DMS 273 (cell line): ENCODE measurements around the gene CAPZB.

Experiments
- DNase-seq: peaks from one replicate; lab custom pipeline; 2025; ENCODE audit not compliant: unreplicated experiment; lab: John Stamatoyannopoulos, UW

Gene CAPZB

DNA sequence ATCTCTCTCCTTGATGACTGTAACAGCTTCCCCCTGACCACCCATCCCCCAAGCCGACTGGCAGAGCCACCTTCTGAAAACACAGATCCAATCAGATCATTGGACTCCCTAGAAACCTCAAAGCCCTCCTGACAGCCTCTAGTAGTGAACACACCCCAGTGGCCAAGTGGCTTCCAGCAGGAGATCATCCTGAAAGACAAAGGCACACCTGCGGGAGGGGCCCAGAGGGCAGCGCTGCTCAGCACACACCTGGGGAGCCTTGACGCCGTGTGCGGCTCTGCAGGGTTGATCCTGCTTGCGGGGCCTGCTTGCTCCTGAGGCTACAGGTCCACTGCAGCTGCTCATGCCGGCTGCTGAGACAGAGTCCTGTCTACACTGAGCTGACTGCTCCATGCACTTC, 131.7 kb downstream of the CAPZB start:
- no peak for DNase-seq

DNA sequence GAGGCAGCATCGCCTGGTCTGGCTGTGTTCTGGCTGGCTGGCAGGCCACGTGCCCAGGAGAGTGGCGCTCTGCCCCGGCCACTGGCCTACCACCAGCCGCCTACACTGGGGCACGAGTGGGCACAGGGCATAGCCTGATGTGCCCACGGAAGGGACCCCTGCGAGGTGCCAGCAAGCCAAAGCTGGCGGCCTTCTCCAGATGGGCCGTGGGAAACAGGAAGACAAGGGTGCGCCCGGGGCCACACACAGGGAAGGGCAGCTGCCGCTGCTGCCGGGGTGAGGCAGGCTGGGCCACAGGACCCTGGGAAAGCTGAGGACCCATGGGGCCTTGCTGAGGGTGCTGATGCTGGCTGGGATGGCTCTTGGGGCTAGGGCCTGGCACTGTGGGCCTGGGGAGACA, 132.5 kb downstream of the CAPZB start:
- DNase-seq = no peak

DNA sequence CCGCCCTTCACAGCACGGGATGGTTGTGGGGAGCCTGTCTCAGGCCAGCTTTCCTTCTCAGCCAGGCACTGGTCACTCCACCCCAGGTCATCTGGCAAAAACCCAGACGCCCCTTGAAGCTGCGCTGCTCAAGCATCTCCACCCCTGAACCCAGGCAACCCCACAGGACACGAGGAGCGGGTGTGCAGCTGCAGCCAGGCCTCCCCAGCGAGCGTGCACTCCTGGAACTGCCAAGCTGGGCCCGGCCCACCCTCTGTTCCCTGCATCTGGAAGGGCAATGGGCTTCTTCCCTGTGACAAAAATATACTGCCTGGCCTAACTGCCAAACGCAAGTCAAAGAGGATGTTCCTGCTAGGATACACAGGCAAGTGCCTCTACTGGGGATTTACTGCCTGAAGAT, 133.5 kb downstream of the CAPZB start:
- no peak for DNase-seq

DNA sequence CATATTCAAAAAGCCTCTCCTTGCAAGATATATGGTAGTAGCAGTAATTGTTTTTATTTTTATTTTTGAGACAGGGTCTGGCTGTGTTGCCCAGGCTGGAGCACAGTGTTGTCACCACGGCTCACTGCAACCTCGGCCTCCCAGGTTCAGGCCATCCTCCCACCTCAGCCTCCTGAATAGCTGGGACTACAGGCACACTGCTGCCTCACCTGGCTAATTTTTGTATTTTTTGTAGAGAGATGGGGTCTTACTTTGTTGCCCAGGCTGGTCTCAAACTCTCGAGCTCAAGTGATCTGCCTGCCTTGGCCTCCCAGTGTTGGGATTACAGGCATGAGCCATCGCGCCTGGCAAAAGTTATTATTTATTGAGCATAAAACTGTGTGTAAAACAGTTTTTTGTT, 134.8 kb downstream of the CAPZB start:
- DNase-seq = no peak

DNA sequence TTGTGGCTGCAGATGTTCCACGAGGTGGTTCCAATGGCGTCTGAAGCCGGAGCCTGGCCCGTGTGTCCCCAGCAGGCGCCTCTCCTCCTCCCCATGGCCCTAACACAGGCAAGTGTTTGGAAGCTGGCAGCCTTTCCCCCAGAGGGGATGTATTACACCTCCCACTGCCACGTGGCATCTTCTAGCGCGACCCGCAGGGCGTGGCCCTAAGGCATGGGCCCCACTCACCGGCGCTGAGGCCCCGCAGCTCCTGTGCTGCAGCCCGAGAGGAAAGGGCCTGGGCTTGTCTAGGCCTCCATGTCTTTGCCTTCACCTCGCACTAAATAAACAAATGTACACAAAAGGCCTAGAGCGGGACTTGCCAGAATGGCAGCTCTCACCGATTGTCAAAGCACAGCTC, 135.3 kb downstream of the CAPZB start:
- no peak for DNase-seq

DNA sequence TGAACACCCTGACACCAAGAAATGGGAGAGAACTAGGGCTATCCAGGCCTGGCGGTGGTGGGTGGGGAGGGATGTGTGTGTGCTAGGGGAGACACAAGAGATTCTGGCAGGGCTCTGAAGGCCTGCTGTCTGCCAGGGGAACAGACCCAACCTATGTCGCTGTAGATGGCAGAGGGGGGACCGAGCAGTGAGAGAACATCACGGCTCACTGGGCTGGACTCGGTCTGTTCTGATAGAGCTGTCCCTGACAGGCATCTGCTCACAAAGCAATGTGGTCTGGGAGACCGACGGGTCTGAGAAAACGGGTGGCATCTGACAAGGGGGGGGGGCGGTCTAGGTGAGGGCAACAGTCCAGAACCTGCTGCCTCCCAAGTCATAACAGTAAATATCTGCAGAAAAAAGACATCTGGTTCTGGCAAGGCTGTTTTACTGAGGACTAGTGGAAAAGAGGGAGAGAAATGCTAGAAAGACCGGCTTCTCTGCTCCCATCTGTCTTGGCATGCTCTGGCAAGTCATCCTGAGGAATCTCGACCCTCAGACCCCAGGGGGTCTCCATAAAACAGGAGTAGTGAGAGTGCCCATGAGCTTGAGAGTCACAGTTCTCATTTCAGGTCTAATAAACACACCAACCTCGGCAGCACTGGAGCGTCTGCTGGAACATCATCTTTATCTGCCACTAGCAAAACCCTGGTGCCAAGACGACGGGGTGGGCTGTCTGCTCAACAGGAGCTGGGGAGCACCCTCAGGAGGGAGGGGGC, 136.7 kb downstream of the CAPZB start:
- DNase-seq = peak; percentile 41

DNA sequence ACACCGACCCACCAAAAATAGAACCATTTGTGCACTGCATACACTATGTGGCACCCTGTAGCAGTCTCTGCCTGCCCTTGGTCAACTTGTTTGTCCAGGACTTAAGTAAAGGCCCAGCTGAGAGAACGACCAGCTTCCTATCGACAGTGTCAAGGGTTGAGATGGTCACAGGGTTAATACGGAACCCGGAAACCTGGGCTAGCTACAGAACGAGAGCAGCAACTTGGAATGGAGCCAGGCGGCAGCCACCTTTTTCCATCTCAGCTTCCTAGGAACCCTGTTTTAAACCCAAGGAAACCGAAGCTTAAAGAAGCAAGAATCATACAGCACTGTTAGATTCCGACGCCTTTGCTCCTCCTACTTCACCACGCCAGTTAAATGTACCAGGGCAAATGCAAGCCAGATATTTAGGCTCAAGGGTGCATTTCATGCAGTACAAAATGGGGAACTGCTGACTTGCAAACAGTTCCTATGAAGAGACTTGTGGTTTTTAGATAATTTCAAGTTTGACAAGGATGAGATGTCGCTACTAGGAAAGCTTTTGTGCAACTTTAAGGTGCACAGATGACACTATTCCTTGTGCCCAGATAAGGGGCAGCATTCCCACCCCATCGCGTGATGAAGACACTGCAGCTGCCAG, 137.7 kb downstream of the CAPZB start:
- DNase-seq = no peak

DNA sequence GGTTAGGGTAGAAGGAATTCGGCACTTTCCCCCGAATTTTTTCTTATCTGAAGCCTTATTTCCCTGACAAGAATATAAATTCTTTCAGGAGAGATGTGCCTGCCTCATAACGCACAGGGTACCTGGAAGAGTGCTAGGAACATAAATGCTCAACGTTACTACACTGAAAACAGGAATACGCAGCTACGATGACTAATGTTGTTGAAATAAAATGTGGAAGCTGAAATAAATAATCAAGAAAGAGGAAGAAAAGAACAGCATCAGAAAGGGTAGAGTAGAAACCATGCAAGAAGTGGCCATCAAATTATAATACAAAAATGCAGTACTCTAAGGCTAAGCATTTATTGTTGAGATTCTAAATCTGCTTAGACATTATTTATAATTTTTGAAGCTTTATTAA, 139.3 kb downstream of the CAPZB start:
- no peak for DNase-seq

DNA sequence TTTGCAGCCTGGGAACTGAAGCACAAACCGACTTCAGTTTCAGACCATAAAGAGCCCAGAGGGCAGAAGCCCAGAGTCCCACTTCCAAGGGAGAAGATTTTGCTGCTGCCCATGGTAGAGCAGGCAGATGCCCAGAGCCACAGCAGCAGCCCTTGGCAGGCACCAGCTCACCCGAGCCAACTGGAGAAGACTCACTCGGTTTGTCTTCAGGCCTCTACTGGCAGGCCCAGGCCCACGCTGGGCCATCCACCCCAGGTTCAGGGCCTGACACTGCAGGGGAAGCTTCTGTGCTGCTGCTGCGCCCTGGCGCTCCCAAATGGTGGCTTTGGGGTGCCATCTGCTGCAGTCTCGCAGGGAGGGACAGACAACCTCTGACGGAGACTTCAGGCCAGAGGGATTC, 139.9 kb downstream of the CAPZB start:
- DNase-seq = no peak

DNA sequence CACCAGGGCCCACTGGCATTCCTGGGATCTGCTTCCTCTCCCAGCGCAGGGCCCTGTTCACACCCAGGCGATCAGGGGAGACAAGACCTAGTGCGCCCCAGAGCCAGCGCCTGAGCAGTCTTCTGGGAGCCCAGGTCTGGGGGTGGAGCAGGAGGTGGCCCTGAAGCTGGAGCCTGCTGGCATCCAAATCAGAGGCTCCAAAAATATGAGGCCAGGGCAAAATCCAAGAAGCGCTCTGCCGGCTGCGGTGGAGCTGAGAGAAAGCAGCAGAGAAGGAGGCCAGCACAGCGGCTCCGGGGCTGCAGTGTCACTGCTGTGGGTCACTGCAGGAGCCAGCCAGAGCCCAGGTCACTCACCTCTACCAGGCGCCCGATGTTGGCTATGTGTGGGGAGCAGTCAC, 140.5 kb downstream of the CAPZB start:
- DNase-seq = no peak

DNA sequence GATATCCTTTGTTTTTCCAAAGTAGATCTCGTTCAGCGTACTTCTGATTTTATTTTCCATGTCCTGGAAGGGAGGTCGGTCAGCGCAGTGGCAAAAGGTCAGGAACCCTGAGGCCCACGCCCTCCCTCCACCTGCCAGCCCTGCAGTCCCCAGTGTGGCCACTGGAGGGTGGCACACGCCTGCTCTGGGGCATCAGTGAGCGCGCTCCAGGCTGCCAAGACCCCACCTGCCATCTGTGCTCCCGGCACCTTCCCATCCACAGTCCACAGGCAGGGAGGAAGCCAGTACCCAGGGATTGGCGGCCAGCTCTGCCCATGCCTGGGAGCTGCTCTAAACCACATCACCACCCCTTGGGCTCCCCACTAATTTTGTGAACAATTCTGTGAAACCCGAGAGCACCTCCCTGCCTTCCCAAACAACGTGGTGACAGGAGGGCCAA, 140.9 kb downstream of the CAPZB start:
- peak; percentile 90 for DNase-seq

DNA sequence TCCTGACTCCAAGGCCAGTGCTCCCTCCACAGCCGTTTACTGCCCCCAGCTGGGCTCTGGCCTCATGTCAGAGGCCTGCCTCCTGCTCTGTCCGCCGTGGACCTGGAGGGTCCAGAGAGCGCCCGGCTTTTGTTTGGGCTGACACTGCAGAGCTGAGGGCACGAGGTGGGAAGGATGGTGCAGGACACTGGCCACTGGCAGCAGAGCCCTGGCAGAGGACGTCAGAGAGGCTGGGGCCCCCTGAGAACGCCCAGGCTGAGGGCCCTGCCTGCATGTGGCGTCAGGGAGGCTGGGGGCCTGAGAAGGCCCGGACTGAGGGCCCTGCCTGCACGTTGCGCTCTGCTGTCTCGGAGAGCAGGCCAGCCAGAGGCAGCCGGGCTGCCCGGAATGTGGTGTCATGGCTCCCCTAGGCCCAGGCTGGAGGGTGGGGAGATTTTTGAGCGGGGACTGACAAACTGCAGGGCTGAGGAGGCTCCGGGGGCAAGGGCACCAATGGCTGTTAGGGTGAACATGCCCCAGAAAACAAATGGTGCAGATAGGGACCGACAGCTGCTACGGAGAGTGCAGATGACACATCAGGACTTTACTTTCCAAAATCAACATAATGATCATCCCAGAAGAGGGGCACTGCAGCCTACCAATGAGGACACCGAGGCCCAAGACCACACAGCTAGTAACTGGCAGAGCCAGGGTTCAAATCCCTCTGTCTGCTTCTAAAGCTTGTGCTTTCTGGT, 141.6 kb downstream of the CAPZB start:
- DNase-seq = no peak

DNA sequence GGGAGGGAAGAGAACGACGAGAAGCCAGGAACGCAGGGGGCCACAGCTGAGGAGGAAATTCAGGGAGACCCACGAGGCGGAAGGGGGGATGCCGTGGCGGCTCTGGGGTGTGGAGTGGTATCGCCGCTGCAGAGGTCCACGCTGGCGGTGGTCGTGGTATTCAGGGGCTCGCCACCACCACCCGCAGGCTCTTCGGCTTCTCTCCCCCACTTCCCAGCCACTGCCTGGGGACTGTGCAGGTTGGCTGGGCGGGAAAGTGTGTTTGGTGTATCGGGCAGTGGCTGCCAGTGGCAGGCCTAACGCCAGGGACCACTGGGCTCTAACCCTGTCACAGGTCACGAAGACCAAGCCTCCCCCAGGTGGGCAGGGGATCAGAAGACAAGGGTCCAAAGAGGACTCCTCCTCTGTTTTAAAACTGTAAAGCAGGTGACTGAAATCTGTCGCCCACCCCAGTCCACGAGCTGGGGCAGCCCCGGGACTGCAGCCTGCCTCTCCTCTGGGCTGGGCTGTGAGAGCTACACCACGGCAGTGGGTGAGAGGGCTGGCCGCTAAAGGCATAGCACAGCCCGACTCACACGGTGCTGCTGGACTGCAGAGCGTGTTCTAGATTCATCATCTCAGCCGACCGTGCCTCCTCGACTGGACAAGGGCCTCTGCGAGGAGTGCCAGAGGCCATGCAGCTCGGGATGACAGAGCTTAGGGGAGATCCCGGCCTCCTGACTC, 142.3 kb downstream of the CAPZB start:
- no peak for DNase-seq

DNA sequence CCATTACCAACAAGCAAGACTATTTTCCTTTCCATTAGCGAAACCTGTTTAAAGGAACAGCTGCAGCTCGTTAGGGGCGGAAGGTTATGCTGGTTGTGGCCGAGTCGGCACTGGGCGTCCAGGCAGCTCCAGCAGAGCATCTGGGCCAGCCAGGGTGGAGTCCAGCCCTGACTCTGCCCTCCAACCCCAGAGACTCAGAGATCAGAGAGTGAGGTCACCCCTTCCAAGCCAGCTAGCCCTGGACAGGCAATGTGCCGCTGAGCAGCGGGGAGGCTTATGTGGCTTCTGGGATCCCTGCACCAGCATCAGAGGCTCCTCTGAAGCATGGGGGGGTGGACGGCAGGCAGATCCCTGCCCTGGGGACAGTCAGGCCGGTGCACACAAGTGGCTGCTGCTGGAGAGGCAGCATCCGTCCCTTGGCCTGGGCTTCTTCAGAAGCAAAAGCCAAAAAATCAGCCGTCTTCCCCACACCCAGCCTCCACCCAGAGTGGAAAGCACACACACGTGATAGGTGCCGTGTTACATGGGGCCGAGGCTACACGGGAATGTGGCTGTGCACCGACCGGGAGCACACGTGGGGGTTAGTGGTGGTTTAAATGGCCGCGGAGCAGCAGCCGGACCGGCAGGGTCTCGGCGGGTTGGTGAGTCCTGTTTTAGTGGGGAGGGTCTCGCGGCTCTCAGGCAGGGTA, 143.1 kb downstream of the CAPZB start:
- no peak for DNase-seq

DNA sequence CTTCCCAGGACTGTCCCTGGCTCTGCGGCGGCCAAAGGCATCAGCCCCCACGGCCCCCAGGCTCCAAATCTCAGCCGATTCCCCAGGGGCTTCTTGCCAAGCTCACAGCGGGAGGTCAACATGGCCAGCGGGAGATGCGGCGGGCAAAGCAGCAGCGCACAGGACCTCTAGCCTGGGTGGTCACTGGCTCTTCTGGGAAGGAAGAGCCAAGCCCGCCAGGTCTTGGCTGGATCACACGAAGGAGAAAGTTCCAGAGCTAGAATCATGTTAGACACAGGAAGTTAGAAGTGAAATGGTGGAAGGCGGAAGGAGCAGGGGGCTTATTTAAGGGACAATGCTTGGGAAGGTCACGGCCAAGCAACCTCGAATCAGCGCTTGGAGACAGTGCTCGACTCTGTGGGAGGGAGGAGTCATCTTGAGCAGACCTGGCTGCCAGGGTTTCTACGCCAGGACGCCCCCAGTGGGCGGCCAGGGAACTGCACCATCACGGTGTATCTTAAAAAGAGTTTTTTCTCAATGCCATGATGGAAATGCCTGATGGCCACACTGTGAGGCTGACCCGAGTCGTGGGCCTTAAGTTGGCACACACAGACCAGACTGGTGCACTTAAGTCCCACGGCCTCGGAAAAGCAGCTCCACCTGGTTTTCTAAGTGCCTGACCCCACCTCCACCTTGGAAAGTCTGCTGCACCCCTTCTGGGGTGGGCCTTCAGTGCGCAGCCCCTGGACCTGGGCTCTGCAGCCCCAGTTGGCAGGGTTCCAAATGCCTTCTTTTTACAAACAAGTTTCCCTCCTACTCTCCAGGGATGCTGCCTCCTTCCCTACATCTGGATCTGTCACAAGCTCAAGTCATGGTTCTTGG, 143.9 kb downstream of the CAPZB start:
- peak; percentile 88 for DNase-seq

DNA sequence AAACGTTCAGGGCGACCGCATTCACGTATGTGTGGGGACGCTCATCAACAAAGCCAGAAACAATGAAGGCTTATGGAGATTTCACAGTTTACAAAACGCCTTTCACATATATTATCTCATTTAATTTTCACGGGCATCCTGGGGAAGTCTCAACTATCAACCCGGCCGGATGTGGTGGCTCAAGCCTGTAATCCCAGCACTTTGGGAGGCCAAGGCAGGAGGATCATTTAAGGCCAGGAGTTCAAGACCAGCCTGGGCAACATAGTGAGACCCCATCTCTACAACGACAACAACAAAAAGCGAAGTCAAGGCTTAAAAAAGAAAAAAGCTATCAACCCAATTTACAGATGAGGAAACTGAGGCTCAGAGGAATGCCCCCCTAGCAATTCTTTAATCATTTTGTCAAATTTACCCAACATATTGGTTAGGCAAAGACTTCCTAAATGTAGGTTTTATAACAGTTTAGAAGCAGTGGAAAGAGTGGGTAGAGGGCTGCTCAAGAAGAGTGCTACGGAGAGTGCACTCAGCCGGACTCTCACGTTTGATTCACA, 144.9 kb downstream of the CAPZB start:
- no peak for DNase-seq

DNA sequence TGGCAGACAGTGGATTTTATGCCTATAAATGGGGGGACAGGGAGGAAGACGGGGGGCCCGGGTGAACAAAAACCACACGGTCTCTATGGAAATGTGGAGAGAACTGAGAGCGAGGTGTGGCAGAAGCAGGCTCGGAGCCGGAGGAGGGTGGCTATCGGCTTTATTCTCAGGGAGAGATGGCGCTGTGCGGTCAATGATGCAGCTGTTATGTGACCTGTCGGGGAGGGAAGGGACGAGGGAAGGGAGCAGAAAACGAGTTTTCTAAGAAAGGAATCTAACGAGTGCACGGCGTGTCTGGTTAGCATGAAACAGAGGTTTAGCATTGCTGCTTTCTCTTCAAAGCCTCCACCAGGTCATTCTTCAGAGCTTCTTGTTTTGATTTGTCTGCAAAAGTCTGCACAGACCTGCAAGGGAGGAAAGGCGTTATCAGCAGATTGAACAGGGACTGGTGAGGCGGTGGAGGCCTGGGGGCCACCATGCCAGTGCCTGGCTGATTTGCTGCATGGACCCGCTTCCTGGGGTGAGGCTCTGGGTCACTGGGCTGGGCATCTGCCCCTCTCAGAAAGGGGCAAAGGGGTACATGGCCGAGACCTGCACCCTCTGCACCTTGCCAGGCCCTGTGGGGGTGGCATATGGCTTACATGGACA, 146.0 kb downstream of the CAPZB start:
- DNase-seq = no peak

DNA sequence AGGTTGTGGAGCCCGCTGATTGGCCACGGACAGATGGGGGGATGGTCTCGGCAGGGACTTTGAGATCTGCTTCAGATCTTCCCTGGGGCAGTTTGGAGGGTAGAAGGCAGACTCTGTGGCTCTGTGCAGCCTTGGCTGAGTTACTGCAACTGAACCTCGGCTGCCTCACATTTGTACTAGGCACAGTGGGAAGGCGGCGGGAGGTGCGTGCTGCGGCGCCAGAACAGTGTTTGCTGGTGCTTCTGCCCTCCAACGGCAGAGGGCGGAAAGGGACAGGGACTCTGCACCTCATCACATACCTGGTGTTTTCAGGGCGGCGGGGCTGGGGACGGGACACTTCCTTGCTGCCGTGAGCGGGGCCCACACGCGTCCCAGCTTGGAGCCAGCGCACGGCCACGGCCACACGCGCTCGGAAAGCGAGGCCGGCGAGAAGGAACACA, 147.0 kb downstream of the CAPZB start:
- DNase-seq = peak; percentile 67

DNA sequence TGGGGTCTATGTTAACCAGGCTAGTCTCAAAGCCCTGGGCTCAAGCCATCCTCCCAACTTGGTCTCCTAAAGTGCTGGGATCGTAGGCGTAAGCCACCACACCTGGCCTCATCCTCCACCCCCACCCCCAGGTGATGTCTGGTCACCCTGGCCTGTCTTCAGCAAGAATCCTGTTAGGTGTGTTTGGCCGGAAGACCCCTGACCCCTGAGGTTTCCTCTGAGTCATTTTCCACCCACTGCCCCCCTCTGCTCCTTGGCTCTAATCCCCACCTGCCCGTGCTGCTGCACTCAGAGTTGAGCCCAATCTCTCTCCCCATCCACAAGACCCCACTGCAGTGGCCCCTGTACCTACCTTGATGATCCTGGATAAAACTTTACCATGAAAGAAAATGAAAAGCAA, 148.1 kb downstream of the CAPZB start:
- DNase-seq = no peak
